A549 (cell line): Measurements from ENCODE around the gene AQP5. TPM values are rescaled to one million over a fixed set of nuclear protein-coding genes. Genes with fewer than 3 reads are reported as not detected.

ENCODE experiments used
- ATAC-seq, 2 experiments: fragments of 200-7000 bp in 1 of 2; fragments of >200 bp in 1 of 2; cut with Nextera tagmentation in 1 of 2; cut with Tn5 transposase in 1 of 2; 3 replicates each; pipeline versions ENCODE4 v1.8.0 to v1.9.1; 2018 to 2020; ENCODE audit warnings: mild to moderate bottlenecking in 1 of 2, moderate library complexity in 1 of 2
- CTCF ChIA-PET: fragments of 300-600 bp; sonication (Branson Sonifier 250); formaldehyde crosslinking; extraction: SDS; loops from one replicate; lab custom pipeline; 2021; ENCODE audit warnings: antibody characterized with exemption, inconsistent platforms; lab: Yijun Ruan, JAX
- POLR2A ChIA-PET: fragments of 350-600 bp; formaldehyde crosslinking; extraction: SDS; loops from one replicate; lab custom pipeline; 2021; ENCODE audit warnings: antibody characterized with exemption, inconsistent platforms; lab: Yijun Ruan, JAX
- DNase-seq, 2 experiments: peaks; one replicate each; pipeline versions ENCODE4 v3.0.0 to v3.0.0-alpha.2; 2011 to 2016; ENCODE audit warnings: low read depth in 1 of 2, low spot score in 1 of 2
- FAIRE-seq: peaks from 2 replicates; lab custom pipeline; 2011; peaks lifted over from hg19 to GRCh38; lab: Jason Lieb, UNC
- H3K27ac ChIP-seq, 2 experiments: fragments of >200 bp; sonication (Bioruptor Twin); formaldehyde crosslinking; 3 replicates each; pipeline ENCODE4 v1.5.1; 2016 to 2017
- H3K4me1 ChIP-seq: fragments of >200 bp; sonication (Bioruptor Twin); formaldehyde crosslinking; 3 replicates; pipeline ENCODE4 v1.6.1; 2016
- H3K4me2 ChIP-seq: fragments of >200 bp; sonication (Bioruptor Twin); formaldehyde crosslinking; 3 replicates; pipeline ENCODE4 v1.6.1; 2016
- H3K4me3 ChIP-seq: fragments of >200 bp; sonication (Bioruptor Twin); formaldehyde crosslinking; 3 replicates; pipeline ENCODE4 v1.5.1; 2016
- H3K9me3 ChIP-seq: fragments of >200 bp; sonication (Bioruptor Twin); formaldehyde crosslinking; 3 replicates; pipeline ENCODE4 v1.6.1; 2016
- CBX8 ChIP-seq: fragments of 200-600 bp; sonication (generic); IDR thresholded peaks from 2 replicates; pipeline ENCODE4 v1.6.1; 2016
- CHD4 ChIP-seq: fragments of 200-600 bp; sonication (generic); IDR thresholded peaks from 2 replicates; pipeline ENCODE4 v1.6.1; 2016; ENCODE audit warnings: antibody characterized with exemption, mild to moderate bottlenecking, borderline replicate concordance
- EHMT2 ChIP-seq: fragments of 200-600 bp; sonication (generic); IDR thresholded peaks from 2 replicates; pipeline ENCODE4 v1.6.1; 2016; ENCODE audit warnings: antibody characterized with exemption, low read depth, mild to moderate bottlenecking, moderate library complexity
- EP300 ChIP-seq, 2 experiments: fragments of >200 bp; sonication (Bioruptor Twin); formaldehyde crosslinking; IDR thresholded peaks; 2 replicates in 1 of 2; 3 replicates in 1 of 2; pipeline ENCODE4 v1.6.1; 2016 to 2017
- ESRRA ChIP-seq: fragments of 150-350 bp; IDR thresholded peaks from 2 replicates; pipeline ENCODE4 v1.6.1; 2014; ENCODE audit warnings: mild to moderate bottlenecking, low read length, borderline replicate concordance
- HOXA7 ChIP-seq: fragments of 250-450 bp; sonication (Bioruptor Pico); IDR thresholded peaks from 2 replicates; pipeline ENCODE4 v1.5.0; 2020; ENCODE audit warnings: mild to moderate bottlenecking, moderate library complexity
- MAFK ChIP-seq: fragments of 450-650 bp; IDR thresholded peaks from 2 replicates; pipeline ENCODE4 v1.6.1; 2014; ENCODE audit not compliant: partially characterized antibody
- NFE2L2 ChIP-seq: fragments of 150-350 bp; conservative IDR thresholded peaks from 2 replicates; pipeline ENCODE4 v1.6.1; 2014; ENCODE audit warnings: low read length
- NR3C1 ChIP-seq: fragments of >200 bp; sonication (Bioruptor Twin); formaldehyde crosslinking; IDR thresholded peaks from 3 replicates; pipeline ENCODE4 v1.6.1; 2017
- PHF8 ChIP-seq: fragments of 200-600 bp; sonication (generic); IDR thresholded peaks from 2 replicates; pipeline ENCODE4 v1.6.1; 2016; ENCODE audit warnings: low read depth, mild to moderate bottlenecking, antibody characterized with exemption, moderate library complexity, borderline replicate concordance
- POLR2A ChIP-seq: IDR thresholded peaks from 2 replicates; pipeline ENCODE4 v1.6.1; 2012; ENCODE audit warnings: mild to moderate bottlenecking, low read length
- RAD21 ChIP-seq, 2 experiments: fragments of >200 bp in 1 of 2; sonication (Bioruptor Twin) in 1 of 2; formaldehyde crosslinking in 1 of 2; IDR thresholded peaks in 1 of 2; conservative IDR thresholded peaks in 1 of 2; 2 replicates in 1 of 2; 3 replicates in 1 of 2; pipeline ENCODE4 v1.6.1; 2012 to 2018; ENCODE audit warnings: inconsistent platforms in 1 of 2
- RCOR1 ChIP-seq: fragments of 150-350 bp; IDR thresholded peaks from 2 replicates; pipeline ENCODE4 v1.6.1; 2014; ENCODE audit warnings: antibody characterized with exemption, low read length, low read depth
- RFX5 ChIP-seq: fragments of 450-650 bp; IDR thresholded peaks from 2 replicates; pipeline ENCODE4 v1.7.1; 2014; ENCODE audit warnings: antibody characterized with exemption, mild to moderate bottlenecking, moderate library complexity
- RNF2 ChIP-seq: fragments of 200-600 bp; sonication (generic); IDR thresholded peaks from 2 replicates; pipeline ENCODE4 v1.6.1; 2016; ENCODE audit warnings: low read depth, mild to moderate bottlenecking, antibody characterized with exemption, moderate library complexity, borderline replicate concordance
- SREBF2 ChIP-seq: fragments of 450-650 bp; IDR thresholded peaks from 2 replicates; pipeline ENCODE4 v1.6.1; 2014; ENCODE audit warnings: mild to moderate bottlenecking, moderate library complexity
- TFCP2L1 ChIP-seq: fragments of 250-450 bp; sonication (Bioruptor Pico); IDR thresholded peaks from 2 replicates; pipeline ENCODE4 v1.5.0; 2021; ENCODE audit warnings: mild to moderate bottlenecking
- ZFP36 ChIP-seq: fragments of 450-650 bp; IDR thresholded peaks from 2 replicates; pipeline ENCODE4 v1.6.1; 2014; ENCODE audit warnings: borderline replicate concordance; ENCODE audit not compliant: partially characterized antibody
- ZSCAN20 ChIP-seq: fragments of 250-450 bp; sonication (Bioruptor Pico); IDR thresholded peaks from 2 replicates; pipeline ENCODE4 v1.8.0; 2022; ENCODE audit warnings: mild to moderate bottlenecking, moderate library complexity
- WGBS: methylation state at CpG from one replicate; pipeline ENCODE4 v1.1.6; 2017; ENCODE audit errors: missing lambda C conversion rate; 5-methylcytosine and 5-hydroxymethylcytosine counted together
- polyA plus RNA-seq, 4 experiments: library from polyadenylated mRNA; depleted of rRNA in 3 of 4; stranded (reverse); fragments of >200 nt; fragmentation: RNase III in 1 of 4; extraction: RNeasy Plus Mini Kit Qiagen cat#74134 plus additional on column Dnase treatment in 1 of 4; gene quantifications; 2 replicates in 3 of 4; 3 replicates in 1 of 4; pipeline ENCODE4 v1.2.3, GENCODE V29; 2011 to 2017
- TF ChIP-seq, protein P1 (sequence below): fragments of >200 bp; sonication (Bioruptor Twin); formaldehyde crosslinking; IDR thresholded peaks from 3 replicates; pipeline ENCODE4 v1.6.1; 2016
- TF ChIP-seq, protein P2 (sequence below): fragments of >200 bp; sonication (Bioruptor Twin); formaldehyde crosslinking; IDR thresholded peaks from 2 replicates; pipeline ENCODE4 v1.6.1; 2016
- TF ChIP-seq, protein P3 (sequence below): fragments of 150-350 bp; IDR thresholded peaks from 2 replicates; pipeline ENCODE4 v1.6.1; 2014; ENCODE audit warnings: low read depth, mild to moderate bottlenecking, low read length
- TF ChIP-seq, protein P4 (sequence below): fragments of 200-600 bp; sonication (generic); IDR thresholded peaks from 2 replicates; pipeline ENCODE4 v1.6.1; 2016; ENCODE audit warnings: antibody characterized with exemption, mild to moderate bottlenecking, moderate library complexity

AQP5 gene
- polyA plus RNA-seq, 2 of the 4 experiments (the other 2 are of a cell fraction) = not detected

DNA sequence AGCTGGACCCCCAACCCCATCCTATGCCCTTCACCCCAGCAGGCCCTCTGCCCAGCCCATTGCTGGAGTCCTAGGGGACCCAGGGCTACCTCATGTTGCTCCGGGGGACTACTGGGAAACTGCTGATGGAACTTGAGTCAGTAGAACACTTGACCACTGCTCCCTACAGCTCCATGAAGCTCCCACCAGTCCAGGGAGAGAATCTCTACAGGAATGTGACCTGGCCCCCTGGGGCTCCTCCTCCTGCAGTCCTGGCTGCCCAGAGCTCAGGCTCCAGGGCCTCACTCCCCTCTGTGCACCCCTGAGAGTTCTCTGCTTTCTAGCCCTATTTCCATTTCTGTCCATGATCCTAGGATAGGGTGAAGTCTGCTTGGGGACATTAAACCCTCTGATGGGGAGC, 22.0 kb upstream of the AQP5 start:
- POLR2A ChIA-PET = no interaction called here
- H3K4me1 ChIP-seq = no peaks in the 10 kb centered on the region
- H3K4me2 ChIP-seq = no peak overlapping the region
- H3K4me3 ChIP-seq = no peak overlapping the region
- TF ChIP-seq PHF8 (no peak), NFE2L2 (no peak), POLR2A (no peak), ZFP36 (no peak), RAD21 (conservative IDR thresholded peaks at IDR 0.05 in 1 of 2, IDR thresholded peaks at IDR 0.05 in 1 of 2) (no peak), SREBF2 (no peak), HOXA7 (CRISPR knock-in tag) (no peak), MAFK (no peak), RCOR1 (no peak), CHD4 (no peak)
- TF ChIP-seq, protein P1, sequence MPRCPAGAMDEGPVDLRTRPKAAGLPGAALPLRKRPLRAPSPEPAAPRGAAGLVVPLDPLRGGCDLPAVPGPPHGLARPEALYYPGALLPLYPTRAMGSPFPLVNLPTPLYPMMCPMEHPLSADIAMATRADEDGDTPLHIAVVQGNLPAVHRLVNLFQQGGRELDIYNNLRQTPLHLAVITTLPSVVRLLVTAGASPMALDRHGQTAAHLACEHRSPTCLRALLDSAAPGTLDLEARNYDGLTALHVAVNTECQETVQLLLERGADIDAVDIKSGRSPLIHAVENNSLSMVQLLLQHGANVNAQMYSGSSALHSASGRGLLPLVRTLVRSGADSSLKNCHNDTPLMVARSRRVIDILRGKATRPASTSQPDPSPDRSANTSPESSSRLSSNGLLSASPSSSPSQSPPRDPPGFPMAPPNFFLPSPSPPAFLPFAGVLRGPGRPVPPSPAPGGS = no peak
- TF ChIP-seq, all 56 proteins: peak for 0
- Histone ChIP-seq H3K9me3 (no peaks in the 10 kb centered on the region), H3K27ac (no peak overlapping the region)
- WGBS = 100% methylated on average over 1 of the region's 1 CpG
- FAIRE-seq = no peak
- CTCF ChIA-PET = interaction anchor here (0.8 to 5.4 kb wide), 5 partner anchors 19 to 116 kb away, joined by 3 to 33 read pairs (median 5); no protein-coding TSS in a partner anchor
- ATAC-seq = no peak
- no peak for DNase-seq

DNA sequence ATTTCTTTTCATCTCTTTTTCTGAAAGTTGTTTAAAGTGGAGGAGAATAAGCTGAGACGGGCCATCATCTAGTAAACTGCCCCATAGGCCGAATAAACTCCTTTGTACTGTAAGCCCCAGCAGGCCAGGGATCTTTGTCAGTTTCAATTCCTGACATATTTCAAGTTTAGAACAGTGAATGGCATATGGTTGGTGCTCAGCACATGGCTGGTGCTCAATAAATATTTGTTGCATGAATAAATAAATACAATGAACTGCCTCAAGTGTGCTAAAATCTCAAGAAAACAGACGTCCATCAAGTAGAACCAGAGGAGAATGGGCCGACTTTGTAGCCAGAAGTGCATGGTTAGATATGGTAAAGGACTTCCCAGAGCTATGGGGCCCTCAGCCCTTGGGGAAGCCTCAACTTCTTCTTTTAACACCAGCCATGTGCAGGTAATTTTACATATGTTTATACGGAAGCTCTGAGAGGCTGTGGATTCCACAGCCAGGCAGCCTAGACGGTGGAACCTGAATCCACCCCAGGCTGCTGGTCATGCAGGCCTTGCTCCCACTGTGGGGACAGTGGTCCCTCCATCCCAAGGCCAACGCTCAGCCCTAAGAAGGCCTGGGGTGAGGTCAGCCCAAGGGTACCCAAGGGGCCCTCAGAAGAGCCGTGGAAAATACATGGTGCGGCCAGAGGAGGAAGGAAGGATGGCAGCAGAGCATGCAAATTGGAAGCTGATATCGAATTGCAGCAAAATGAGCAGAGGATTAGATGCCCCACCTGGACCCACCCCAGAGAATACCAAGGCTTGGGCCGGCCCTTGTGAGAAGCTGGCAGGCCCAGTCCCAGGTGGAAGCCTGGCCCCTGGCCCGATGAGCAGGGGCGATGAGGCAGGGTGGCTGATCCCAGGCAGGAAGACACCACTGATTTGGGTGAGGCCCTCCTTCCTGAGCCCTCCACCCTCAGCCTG, 19.8 kb upstream of the AQP5 start:
- no peak for DNase-seq
- TF ChIP-seq, protein P2, sequence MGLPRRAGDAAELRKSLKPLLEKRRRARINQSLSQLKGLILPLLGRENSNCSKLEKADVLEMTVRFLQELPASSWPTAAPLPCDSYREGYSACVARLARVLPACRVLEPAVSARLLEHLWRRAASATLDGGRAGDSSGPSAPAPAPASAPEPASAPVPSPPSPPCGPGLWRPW = no peak
- TF ChIP-seq RAD21 (conservative IDR thresholded peaks at IDR 0.05 in 1 of 2, IDR thresholded peaks at IDR 0.05 in 1 of 2) (no peak), CBX8 (no peak), RFX5 (no peak), RCOR1 (no peak), EP300 (IDR thresholded peaks at IDR 0.05) (no peak), EHMT2 (no peak), TFCP2L1 (CRISPR knock-in tag) (no peak), NR3C1 (no peak), ZSCAN20 (no peak), MAFK (no peak), NFE2L2 (no peak), RNF2 (no peak), ESRRA (no peak)
- TF ChIP-seq, protein P3, sequence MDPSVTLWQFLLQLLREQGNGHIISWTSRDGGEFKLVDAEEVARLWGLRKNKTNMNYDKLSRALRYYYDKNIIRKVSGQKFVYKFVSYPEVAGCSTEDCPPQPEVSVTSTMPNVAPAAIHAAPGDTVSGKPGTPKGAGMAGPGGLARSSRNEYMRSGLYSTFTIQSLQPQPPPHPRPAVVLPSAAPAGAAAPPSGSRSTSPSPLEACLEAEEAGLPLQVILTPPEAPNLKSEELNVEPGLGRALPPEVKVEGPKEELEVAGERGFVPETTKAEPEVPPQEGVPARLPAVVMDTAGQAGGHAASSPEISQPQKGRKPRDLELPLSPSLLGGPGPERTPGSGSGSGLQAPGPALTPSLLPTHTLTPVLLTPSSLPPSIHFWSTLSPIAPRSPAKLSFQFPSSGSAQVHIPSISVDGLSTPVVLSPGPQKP = no peak
- TF ChIP-seq, protein P4, sequence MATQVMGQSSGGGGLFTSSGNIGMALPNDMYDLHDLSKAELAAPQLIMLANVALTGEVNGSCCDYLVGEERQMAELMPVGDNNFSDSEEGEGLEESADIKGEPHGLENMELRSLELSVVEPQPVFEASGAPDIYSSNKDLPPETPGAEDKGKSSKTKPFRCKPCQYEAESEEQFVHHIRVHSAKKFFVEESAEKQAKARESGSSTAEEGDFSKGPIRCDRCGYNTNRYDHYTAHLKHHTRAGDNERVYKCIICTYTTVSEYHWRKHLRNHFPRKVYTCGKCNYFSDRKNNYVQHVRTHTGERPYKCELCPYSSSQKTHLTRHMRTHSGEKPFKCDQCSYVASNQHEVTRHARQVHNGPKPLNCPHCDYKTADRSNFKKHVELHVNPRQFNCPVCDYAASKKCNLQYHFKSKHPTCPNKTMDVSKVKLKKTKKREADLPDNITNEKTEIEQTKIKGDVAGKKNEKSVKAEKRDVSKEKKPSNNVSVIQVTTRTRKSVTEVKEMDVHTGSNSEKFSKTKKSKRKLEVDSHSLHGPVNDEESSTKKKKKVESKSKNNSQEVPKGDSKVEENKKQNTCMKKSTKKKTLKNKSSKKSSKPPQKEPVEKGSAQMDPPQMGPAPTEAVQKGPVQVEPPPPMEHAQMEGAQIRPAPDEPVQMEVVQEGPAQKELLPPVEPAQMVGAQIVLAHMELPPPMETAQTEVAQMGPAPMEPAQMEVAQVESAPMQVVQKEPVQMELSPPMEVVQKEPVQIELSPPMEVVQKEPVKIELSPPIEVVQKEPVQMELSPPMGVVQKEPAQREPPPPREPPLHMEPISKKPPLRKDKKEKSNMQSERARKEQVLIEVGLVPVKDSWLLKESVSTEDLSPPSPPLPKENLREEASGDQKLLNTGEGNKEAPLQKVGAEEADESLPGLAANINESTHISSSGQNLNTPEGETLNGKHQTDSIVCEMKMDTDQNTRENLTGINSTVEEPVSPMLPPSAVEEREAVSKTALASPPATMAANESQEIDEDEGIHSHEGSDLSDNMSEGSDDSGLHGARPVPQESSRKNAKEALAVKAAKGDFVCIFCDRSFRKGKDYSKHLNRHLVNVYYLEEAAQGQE = no peak
- TF ChIP-seq, all 56 proteins: peak for 0
- ATAC-seq = no peak
- H3K4me1 ChIP-seq = 0 out of 3 replicates have a peak, but pooled peaks cover 7% of the 10 kb centered on the region
- H3K4me2 ChIP-seq = no peak overlapping the region
- CTCF ChIA-PET = interaction anchor here (0.6 to 5.4 kb wide), 10 partner anchors 9 to 180 kb away, joined by 3 to 33 read pairs (median 4); no protein-coding TSS in a partner anchor
- no peak overlapping the region for H3K4me3 ChIP-seq
- no peak overlapping the region for H3K27ac ChIP-seq
- POLR2A ChIA-PET = no interaction called here
- WGBS = 75% methylated on average over 13 of the region's 13 CpGs
- no peak for FAIRE-seq
- H3K9me3 ChIP-seq = no peaks in the 10 kb centered on the region
